Glomerular visceral epithelial cell (primary cell): Measurements from ENCODE around the gene TMEM203.

Experiments
- DNase-seq: peaks from one replicate; pipeline ENCODE4 v3.0.0-alpha.2; 2016; ENCODE audit errors: extremely low spot score

TMEM203 gene

GRCh38 chr9:137167277-137167746, 38.1 kb downstream of the TMEM203 start:
- no peak for DNase-seq

GRCh38 chr9:137166380-137167229, 38.8 kb downstream of the TMEM203 start:
- DNase-seq, result no peak

- DNase-seq, result no peak
These were observed 40.1 kb downstream of the TMEM203 start for GRCh38 chr9:137165250-137165836.

GRCh38 chr9:137164370-137165249, 40.8 kb downstream of the TMEM203 start:
- no peak for DNase-seq

- no peak for DNase-seq
These were observed 41.6 kb downstream of the TMEM203 start for GRCh38 chr9:137163805-137164204.

- no peak for DNase-seq
These were observed 42.1 kb downstream of the TMEM203 start for GRCh38 chr9:137163365-137163715.

GRCh38 chr9:137162505-137163364, 42.7 kb downstream of the TMEM203 start:
- no peak for DNase-seq

GRCh38 chr9:137161558-137162486, 43.6 kb downstream of the TMEM203 start:
- no peak for DNase-seq

GRCh38 chr9:137160716-137161557, 44.5 kb downstream of the TMEM203 start:
- no peak for DNase-seq

- no peak for DNase-seq
These were observed 45.4 kb downstream of the TMEM203 start for GRCh38 chr9:137160054-137160425.

- DNase-seq, result no peak
These were observed 46.1 kb downstream of the TMEM203 start for GRCh38 chr9:137159105-137160053.

GRCh38 chr9:137158625-137159024, 46.8 kb downstream of the TMEM203 start:
- DNase-seq, result no peak

GRCh38 chr9:137157618-137158415, 47.6 kb downstream of the TMEM203 start:
- DNase-seq, result no peak

GRCh38 chr9:137156567-137157375, 48.7 kb downstream of the TMEM203 start:
- no peak for DNase-seq
